ENCODE results near the gene PARD3. TPM values are rescaled to one million over a fixed set of nuclear protein-coding genes. Genes with fewer than 3 reads are reported as not detected.

Gene PARD3
- total RNA-seq, 1 donor from 2014 or later, result 35.4 TPM

- Mint-ChIP-seq H3K27ac (ENCODE audit: unreplicated experiment) (no peak overlapping the region), H3K4me1 (ENCODE audit: low read depth, unreplicated experiment) (peaks cover 5% of the 10 kb centered on the region), H3K9me3 (ENCODE audit: unreplicated experiment) (peaks cover 2% of the 10 kb centered on the region), H3K4me3 (ENCODE audit: unreplicated experiment) (no peak overlapping the region), H3K36me3 (ENCODE audit: low read depth, unreplicated experiment) (peaks cover 10% of the 10 kb centered on the region), H3K27me3 (ENCODE audit: low read depth, unreplicated experiment) (no peaks in the 10 kb centered on the region)
- H3K4me2 ChIP-seq (ENCODE audit: low read length), result no peak overlapping the region
- no peaks in the 10 kb centered on the region for H3K27me3 ChIP-seq (ENCODE audit: insufficient read depth, low read length)
- H2AFZ ChIP-seq (ENCODE audit: low read depth, low read length), result no peak overlapping the region
- TF ChIP-seq EZH2 (IDR thresholded peaks at IDR 0.05; ENCODE audit: insufficient read depth, low read length) (no peak), CTCF (IDR thresholded peaks at IDR 0.05; ENCODE audit: insufficient read depth, low read depth, low read length) (no peak)
- H3K27ac ChIP-seq (ENCODE audit: low read depth, low read length), result no peak overlapping the region
- no peak overlapping the region for H3K9ac ChIP-seq (ENCODE audit: low read length)
- H3K9me3 ChIP-seq (ENCODE audit: insufficient read depth, low read depth, low read length), result no peaks in the 10 kb centered on the region
- no peaks in the 10 kb centered on the region for H3K79me2 ChIP-seq (ENCODE audit: insufficient read depth, low read length)
- H3K36me3 ChIP-seq (ENCODE audit: insufficient read depth, low read length), result no peaks in the 10 kb centered on the region
- H4K20me1 ChIP-seq (ENCODE audit: insufficient read depth, low read length), result no peaks in the 10 kb centered on the region
- peaks cover 4% of the 10 kb centered on the region for H3K4me1 ChIP-seq (ENCODE audit: insufficient read depth, low read length)
- H3K4me3 ChIP-seq (ENCODE audit: insufficient read depth, low read depth, low read length), result no peak overlapping the region
- no peak for DNase-seq (ENCODE audit: low read depth)
- no peak for FAIRE-seq
Measured at GRCh38 chr10:34111179-34111578, 703.9 kb downstream of the PARD3 start.

- Histone ChIP-seq H4K20me1 (ENCODE audit: insufficient read depth, low read length) (no peaks in the 10 kb centered on the region), H3K27ac (ENCODE audit: low read depth, low read length) (peak overlapping the region; percentile 59), H3K27me3 (ENCODE audit: insufficient read depth, low read length) (no peaks in the 10 kb centered on the region), H3K4me2 (ENCODE audit: low read length) (peak overlapping the region; percentile 21), H3K4me1 (ENCODE audit: insufficient read depth, low read length) (peaks cover 4% of the 10 kb centered on the region), H2AFZ (ENCODE audit: low read depth, low read length) (peak overlapping the region; percentile 44), H3K79me2 (ENCODE audit: insufficient read depth, low read length) (no peaks in the 10 kb centered on the region), H3K36me3 (ENCODE audit: insufficient read depth, low read length) (no peaks in the 10 kb centered on the region), H3K9ac (ENCODE audit: low read length) (peak overlapping the region; percentile 26), H3K9me3 (ENCODE audit: insufficient read depth, low read depth, low read length) (no peaks in the 10 kb centered on the region), H3K4me3 (ENCODE audit: insufficient read depth, low read depth, low read length) (no peak overlapping the region)
- peaks cover 9% of the 10 kb centered on the region for H3K36me3 Mint-ChIP-seq (ENCODE audit: low read depth, unreplicated experiment)
- no peak for TF ChIP-seq CTCF (IDR thresholded peaks at IDR 0.05; ENCODE audit: insufficient read depth, low read depth, low read length)
- no peak for TF ChIP-seq EZH2 (IDR thresholded peaks at IDR 0.05; ENCODE audit: insufficient read depth, low read length)
- FAIRE-seq (peak; percentile 56), DNase-seq (ENCODE audit: low read depth) (peak; percentile 76)
- peaks cover 2% of the 10 kb centered on the region for H3K9me3 Mint-ChIP-seq (ENCODE audit: unreplicated experiment)
- H3K4me3 Mint-ChIP-seq (ENCODE audit: unreplicated experiment), result no peak overlapping the region
- peak overlapping the region; percentile 21 for H3K27ac Mint-ChIP-seq (ENCODE audit: unreplicated experiment)
- H3K4me1 Mint-ChIP-seq (ENCODE audit: low read depth, unreplicated experiment), result peaks cover 5% of the 10 kb centered on the region
- H3K27me3 Mint-ChIP-seq (ENCODE audit: low read depth, unreplicated experiment), result no peaks in the 10 kb centered on the region
Measured at GRCh38 chr10:34109952-34110702, 705.0 kb downstream of the PARD3 start.

- Histone ChIP-seq H3K36me3 (ENCODE audit: insufficient read depth, low read length) (no peaks in the 10 kb centered on the region), H3K27me3 (ENCODE audit: insufficient read depth, low read length) (no peaks in the 10 kb centered on the region), H3K79me2 (ENCODE audit: insufficient read depth, low read length) (no peaks in the 10 kb centered on the region), H2AFZ (ENCODE audit: low read depth, low read length) (no peak overlapping the region), H4K20me1 (ENCODE audit: insufficient read depth, low read length) (no peaks in the 10 kb centered on the region), H3K4me3 (ENCODE audit: insufficient read depth, low read depth, low read length) (no peak overlapping the region), H3K9me3 (ENCODE audit: insufficient read depth, low read depth, low read length) (no peaks in the 10 kb centered on the region), H3K9ac (ENCODE audit: low read length) (no peak overlapping the region), H3K27ac (ENCODE audit: low read depth, low read length) (no peak overlapping the region), H3K4me2 (ENCODE audit: low read length) (no peak overlapping the region), H3K4me1 (ENCODE audit: insufficient read depth, low read length) (peaks cover 4% of the 10 kb centered on the region)
- DNase-seq (ENCODE audit: low read depth), result no peak
- peaks cover 5% of the 10 kb centered on the region for H3K4me1 Mint-ChIP-seq (ENCODE audit: low read depth, unreplicated experiment)
- H3K4me3 Mint-ChIP-seq (ENCODE audit: unreplicated experiment), result no peak overlapping the region
- no peaks in the 10 kb centered on the region for H3K27me3 Mint-ChIP-seq (ENCODE audit: low read depth, unreplicated experiment)
- peaks cover 2% of the 10 kb centered on the region for H3K9me3 Mint-ChIP-seq (ENCODE audit: unreplicated experiment)
- H3K36me3 Mint-ChIP-seq (ENCODE audit: low read depth, unreplicated experiment), result peaks cover 6% of the 10 kb centered on the region
- H3K27ac Mint-ChIP-seq (ENCODE audit: unreplicated experiment), result no peak overlapping the region
- TF ChIP-seq CTCF (IDR thresholded peaks at IDR 0.05; ENCODE audit: insufficient read depth, low read depth, low read length) (no peak), EZH2 (IDR thresholded peaks at IDR 0.05; ENCODE audit: insufficient read depth, low read length) (no peak)
- no peak for FAIRE-seq
Measured at GRCh38 chr10:34109495-34109894, 705.6 kb downstream of the PARD3 start.

All from astrocyte (in vitro differentiated cells and primary cell).